Measurements from ENCODE around the gene CCDC73. TPM values are rescaled to one million over a fixed set of nuclear protein-coding genes. Genes with fewer than 3 reads are reported as not detected.
"Not testable (repeated sequence)": the region's sequence is repeated elsewhere in the genome, so short reads cannot be mapped to it uniquely, and the experiment has no call there.

CCDC73 gene
- total RNA-seq, 1 donor, result not detected

- H3K4me3 ChIP-seq (ENCODE audit: low read depth, low read length), result no peak overlapping the region
- no peak for TF ChIP-seq CTCF (IDR thresholded peaks at IDR 0.05; ENCODE audit: insufficient read depth, low read depth, low read length)
- DNase-seq (ENCODE audit: low read depth), result no peak
Measured at GRCh38 chr11:32826113-32826512, 31.7 kb upstream of the CCDC73 start.

- not testable (repeated sequence) for DNase-seq (ENCODE audit: low read depth); H3K4me3 ChIP-seq (ENCODE audit: low read depth, low read length)
Measured at GRCh38 chr11:32823617-32824016, 29.2 kb upstream of the CCDC73 start.

- no peak for DNase-seq (ENCODE audit: low read depth)
- no peak overlapping the region for H3K4me3 ChIP-seq (ENCODE audit: low read depth, low read length)
- TF ChIP-seq CTCF (IDR thresholded peaks at IDR 0.05; ENCODE audit: insufficient read depth, low read depth, low read length), result no peak
Measured at GRCh38 chr11:32821917-32822560, 27.6 kb upstream of the CCDC73 start.

GRCh38 chr11:32821517-32821916 lies 27.1 kb upstream of the CCDC73 start:
- no peak for DNase-seq (ENCODE audit: low read depth)
- H3K4me3 ChIP-seq (ENCODE audit: low read depth, low read length), result no peak overlapping the region
- TF ChIP-seq CTCF (IDR thresholded peaks at IDR 0.05; ENCODE audit: insufficient read depth, low read depth, low read length), result no peak

- TF ChIP-seq CTCF (IDR thresholded peaks at IDR 0.05; ENCODE audit: insufficient read depth, low read depth, low read length), result no peak
- H3K4me3 ChIP-seq (ENCODE audit: low read depth, low read length), result no peak overlapping the region
- no peak for DNase-seq (ENCODE audit: low read depth)
Measured at GRCh38 chr11:32820497-32820896, 26.0 kb upstream of the CCDC73 start.

GRCh38 chr11:32819187-32819586 lies 24.7 kb upstream of the CCDC73 start:
- TF ChIP-seq CTCF (IDR thresholded peaks at IDR 0.05; ENCODE audit: insufficient read depth, low read depth, low read length), result no peak
- H3K4me3 ChIP-seq (ENCODE audit: low read depth, low read length), result no peak overlapping the region
- DNase-seq (ENCODE audit: low read depth), result no peak

- no peak for DNase-seq (ENCODE audit: low read depth)
- TF ChIP-seq CTCF (IDR thresholded peaks at IDR 0.05; ENCODE audit: insufficient read depth, low read depth, low read length), result no peak
- no peak overlapping the region for H3K4me3 ChIP-seq (ENCODE audit: low read depth, low read length)
Measured at GRCh38 chr11:32817852-32818183, 23.4 kb upstream of the CCDC73 start.
